DMS114 treated with DMSO at 0.1 percent for 48 hours (cell line): Measurements from ENCODE around the gene LSM14A.
"Not testable (repeated sequence)": the region's sequence is repeated elsewhere in the genome, so short reads cannot be mapped to it uniquely, and the experiment has no call there.

Experiments
- DNase-seq: peaks from one replicate; lab custom pipeline; 2025; ENCODE audit not compliant: unreplicated experiment; lab: John Stamatoyannopoulos, UW

LSM14A gene

DNA sequence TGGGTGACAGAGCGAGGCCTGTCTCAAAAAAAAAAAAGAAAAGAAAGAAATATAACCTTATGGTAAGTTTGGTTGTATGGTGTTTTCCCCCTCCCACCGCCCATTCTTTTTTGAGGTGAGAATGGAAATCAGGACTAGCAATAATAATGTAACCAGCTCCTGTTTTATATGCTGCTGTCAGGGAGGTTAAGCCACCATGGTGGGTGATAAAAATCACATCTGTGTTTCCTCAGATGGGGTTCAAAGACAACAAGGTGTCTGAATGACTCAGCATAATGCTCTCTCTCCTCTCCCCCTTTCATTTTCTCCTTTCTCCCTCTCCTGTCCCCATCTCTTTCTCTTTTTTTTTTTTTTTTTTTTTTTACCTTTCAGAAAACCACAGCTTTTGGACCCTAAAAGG, 53.7 kb downstream of the LSM14A start:
- DNase-seq = no peak

DNA sequence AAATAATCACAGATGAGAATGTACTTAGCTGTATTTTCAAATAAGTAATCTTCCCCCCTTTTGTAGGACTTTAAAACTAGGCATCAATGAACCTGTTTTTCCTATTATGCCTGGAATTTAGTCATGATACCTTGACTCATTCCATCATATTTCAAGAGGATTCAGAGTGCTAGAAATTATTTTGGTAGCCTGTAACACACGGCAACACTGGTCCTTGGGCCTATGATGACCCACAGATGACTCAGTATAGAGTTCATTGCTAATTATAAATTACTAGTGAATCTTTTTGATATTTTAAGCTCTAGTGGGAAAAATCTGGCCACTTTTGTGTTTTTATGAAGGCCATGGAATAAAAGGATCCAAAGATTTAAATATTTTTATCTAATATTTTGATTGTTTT, 56.0 kb downstream of the LSM14A start:
- no peak for DNase-seq

DNA sequence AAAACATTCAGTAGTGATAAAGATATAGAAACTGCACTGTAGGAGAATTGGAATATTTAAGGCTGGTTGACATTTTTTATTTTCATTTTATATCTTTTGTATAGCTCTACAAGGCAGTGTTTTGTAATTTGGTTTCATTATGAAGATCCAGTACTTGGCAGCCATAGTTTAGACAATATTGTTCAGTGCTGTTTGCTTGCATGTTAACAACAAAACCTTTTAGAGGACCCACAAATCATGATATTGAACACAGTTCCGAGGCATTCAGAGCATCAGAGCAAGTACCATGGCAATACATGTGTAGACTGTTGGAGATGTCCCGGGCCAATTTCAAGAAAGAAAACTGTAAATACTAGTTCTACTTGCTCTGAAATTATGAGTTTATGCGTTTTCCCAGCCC, 56.5 kb downstream of the LSM14A start:
- no peak for DNase-seq

DNA sequence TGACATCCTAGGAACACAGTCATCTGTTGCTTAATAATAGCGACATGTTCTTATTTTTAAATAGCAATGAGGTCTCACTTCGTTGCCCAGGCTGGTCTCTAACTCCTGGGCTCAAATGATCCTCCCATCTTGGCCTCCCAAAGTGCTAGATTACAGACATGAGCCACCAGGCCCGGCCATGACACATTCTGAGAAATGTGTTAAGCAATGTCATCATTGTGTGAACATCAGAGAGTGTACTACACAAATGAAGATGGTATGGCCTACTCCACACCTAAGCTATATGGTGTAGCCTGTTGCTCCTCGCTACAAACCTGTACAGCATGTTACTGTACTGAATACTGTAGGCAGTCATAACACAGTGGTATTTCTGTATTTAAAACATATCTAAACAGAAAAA, 57.4 kb downstream of the LSM14A start:
- DNase-seq = no peak

DNA sequence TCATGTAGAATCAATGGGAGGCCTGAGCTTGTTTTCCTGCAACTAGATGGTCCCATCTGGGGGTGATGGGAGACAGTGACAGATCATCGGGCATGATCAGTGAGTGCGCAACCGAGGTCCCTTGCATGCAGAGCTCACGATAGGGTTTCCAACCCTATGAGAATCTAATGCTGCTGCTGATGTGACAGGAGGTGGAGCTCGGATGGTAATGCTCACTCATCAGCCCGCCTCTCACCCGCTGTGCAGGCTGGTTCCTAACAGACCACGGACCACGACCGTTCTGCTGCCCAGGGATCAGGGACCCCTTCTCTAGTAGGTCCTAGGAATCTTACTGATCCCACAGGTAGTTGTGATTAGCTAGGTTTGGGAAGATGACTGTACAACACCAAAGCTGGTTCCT, 58.5 kb downstream of the LSM14A start:
- no peak for DNase-seq

DNA sequence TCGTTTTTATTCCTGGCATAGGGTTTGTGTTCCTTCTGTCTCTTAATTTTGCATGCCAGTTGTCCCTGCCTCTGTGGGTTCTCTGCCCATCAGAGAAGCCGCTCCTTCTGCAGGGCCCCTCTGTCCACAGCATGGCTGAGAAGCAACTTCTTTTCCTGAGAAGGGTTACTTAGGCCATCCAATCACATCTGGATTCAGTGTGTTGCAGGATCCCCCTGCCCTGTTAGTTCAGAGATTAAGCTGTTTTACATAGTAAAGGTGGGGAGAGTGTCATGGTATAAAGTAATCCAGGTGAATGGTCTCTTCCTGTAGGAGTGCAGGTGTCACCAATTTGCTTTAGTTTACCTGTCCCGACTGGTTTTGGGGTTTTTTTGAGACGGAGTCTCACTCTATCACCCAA, 59.1 kb downstream of the LSM14A start:
- no peak for DNase-seq

DNA sequence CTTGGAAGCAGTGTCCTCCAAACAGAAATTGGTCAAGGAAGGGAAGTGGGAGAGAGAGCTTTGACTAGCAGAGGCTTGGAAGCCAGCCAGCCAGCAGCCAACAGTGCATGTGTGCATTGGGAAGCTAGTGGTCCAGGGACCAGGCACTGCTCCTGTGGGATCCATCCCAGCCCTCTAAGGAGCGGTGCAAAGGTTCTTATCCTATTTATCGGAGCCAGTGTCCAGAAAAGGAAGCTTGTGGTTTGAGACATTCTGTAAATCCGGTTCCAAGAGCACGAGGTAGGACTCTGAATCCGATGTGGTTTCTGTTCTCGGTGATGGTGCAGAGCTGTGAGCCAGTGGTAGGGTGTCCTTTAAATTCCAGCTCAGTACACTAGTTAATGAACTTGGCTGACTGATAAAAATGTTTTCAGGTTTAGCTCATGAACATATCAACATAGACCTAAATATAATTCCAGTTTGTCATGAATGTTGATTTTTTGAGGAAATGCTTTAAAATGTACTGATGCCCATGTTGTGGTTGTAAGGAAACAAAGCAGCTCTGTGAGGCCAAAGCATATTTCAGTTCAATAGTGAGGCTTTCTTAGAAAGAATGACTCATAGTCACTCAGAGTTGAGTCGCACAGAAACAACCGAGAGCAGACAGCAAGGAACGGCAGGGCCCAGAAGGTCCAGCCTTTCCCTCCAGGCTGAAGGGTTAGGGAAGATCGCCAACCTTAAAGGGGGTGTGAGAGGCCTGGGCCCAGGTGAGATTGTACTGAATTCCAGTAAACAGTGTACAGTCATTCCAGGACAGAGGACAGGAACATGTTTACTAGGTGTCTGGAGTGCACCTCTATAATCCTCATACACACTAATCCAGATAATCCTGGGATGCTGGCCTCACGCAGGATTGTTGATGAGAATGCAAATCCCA, 60.5 kb downstream of the LSM14A start:
- DNase-seq = no peak

DNA sequence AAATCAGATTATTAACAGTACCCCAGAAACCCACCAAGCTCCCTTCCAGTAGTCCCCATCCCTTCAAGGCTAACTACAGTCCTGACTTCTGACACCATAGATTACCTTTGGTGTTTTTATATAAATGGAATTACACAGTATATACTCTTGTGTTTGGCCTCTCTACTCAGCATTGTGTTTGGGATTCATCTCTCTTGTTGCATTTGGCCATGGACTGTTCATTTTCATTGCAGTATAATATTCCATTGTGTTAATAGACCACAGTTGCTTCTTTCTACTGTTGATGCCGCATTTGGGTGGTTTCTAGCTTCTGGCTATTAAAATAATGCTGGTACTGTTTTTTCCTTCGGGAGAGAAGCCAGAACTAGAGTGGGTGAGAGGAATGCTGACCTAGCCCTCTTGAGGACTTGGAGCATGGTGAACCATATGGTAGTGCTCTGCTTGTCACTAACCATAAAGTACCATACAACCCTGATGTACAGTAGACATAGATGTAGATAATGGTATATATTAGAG, 63.2 kb downstream of the LSM14A start:
- DNase-seq = no peak

DNA sequence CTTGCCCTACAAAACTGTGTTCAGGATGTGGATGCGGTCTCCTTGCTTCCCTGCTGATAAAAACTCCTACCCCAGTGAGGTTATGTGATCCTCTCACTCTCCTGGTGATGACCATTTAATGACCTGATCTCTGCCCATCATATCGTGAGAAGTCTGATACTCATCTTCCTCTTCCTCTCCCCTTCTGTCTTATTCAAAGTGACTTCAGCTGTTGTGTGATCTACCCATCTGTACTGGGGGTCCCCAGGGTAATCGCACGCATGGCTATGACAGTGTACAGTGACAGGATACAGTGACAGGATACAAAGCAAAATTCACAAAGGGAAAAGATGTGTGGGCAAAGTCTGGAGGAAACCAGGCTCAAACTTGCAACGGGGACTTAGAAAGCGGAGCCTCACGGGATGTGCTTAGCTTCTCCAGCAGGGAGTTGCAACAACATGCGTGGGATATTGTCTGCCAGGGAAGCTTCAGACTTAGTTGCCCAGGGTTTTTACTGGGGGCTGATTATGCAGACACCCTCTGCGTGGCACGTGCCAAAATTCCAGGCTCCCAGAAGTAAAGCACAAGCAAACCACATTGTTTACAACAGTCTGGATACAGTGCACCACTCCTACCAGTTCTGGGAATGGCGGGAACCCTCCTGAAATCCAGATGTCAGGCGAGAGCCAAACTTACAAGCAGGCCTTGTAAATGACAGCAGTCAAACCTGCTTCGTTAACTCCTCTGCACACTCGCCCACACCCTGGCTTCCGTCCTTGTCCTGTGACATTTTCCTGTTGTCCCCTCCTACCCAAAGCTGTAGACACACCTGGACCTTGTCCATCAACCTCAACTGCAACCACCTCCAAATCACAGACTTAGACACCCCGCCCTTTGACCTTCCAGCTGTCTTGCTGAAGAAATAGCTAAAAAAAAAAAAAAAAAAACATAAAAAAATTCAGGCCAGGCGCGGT, 64.0 kb downstream of the LSM14A start:
- no peak for DNase-seq

DNA sequence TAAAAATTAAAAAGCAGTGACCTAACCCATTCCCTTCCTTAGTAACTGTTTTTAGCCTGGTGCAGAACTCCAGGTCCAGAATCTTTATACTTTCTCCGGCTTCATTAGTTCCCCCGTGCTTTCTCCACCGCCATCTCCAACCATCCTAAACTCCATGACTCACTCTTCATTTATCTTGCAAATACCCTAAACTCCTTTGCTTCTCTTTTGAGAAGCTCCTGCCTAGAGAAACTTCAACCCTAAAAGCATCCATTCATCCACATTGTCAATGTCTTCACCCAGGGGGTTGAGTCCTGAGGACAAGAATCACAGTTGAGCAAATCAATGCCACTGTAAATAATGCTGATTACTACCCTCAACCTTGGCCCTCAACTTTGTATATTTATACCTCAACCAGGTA, 65.0 kb downstream of the LSM14A start:
- DNase-seq = no peak

DNA sequence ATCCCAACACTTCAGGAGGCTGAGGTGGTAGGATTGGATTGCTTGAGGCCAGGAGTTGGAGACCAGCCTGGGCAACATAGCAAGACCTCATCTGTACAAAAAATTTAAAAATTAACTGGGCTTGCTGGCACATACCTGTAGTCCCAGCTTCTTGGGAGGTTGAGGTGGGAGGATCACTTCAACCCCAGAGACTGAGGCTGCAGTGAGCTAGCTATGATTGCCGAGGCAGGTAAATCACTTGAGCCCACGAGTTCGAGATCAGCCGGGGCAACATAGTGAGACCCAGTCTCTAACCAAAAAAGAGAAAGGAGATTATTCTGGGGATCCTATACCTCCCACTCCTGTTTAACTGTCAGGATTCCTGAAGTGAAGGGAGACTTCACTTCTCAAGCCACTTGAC, 65.6 kb downstream of the LSM14A start:
- no peak for DNase-seq

DNA sequence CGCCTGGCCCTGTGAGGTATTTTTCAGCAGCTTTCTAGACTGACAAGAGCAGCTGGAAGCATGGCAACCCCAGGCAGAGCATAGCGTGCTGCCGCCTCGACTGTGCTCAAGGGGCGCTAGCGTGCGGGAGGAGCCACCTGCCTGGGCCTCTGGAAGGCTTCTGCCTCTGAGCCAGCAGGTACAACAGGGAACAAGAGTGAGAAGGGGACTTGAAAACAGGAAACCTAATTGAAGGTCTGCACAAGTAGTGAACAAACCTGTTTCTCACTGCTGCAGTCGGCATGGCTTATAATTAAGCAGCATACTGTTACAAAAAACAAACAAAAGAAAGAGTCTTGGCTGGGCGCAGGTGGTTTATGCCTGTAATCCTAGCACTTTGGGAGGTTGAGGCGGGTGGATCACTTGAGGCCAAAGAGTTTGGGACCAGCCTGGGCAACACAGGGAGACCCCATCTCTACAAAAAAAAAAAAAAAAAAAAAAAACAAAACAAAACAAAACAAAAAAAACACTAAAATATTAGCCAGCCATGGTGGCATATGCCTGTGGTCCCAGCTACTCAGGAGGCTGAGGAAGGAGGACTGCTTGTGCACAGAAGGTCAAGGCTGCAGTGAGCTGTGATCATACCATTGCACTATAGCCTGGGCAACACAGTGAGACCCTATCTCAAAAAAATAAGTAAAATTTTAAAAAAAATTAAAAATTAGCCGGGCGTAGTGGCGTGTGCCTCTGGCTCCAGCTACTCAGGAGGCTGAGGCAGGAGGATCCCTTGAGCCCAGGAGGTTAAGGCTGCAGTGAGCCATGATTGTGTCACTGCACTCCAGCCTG, 69.4 kb downstream of the LSM14A start:
- no peak for DNase-seq

DNA sequence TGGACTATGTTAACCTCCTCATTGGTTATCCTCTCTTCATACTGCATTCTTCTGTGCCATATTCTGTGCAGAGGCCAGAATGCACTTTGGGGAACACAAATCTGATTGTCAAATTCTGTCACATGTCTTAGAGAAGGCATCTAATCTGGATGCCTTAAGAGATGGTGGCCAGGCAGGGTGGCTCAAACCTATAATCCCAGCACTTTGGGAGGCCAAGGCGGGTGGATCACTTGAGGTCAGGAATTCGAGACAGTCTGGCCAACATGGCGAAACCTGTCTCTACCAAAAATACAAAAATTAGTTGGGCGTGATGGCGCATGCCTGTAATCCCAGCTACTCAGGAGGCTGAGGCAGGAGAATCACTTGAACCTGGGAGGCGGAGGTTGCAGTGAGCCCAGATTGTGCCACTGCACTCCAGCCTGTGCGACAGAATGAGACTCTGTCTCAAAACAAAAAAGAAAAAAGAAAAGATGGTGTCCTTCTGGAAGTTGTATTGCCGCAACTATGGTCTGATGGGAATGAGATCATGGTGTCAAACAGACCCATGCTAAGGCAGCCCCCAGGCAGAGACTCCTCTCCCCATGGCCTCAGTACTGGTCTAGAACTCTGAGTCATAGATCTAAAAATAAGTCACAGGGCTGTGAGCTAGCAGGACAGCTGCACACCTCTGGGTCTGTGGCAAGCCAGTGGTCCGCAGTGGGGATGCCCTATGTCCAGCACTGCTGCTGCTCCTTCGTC, 71.0 kb downstream of the LSM14A start:
- DNase-seq = not testable (repeated sequence)

DNA sequence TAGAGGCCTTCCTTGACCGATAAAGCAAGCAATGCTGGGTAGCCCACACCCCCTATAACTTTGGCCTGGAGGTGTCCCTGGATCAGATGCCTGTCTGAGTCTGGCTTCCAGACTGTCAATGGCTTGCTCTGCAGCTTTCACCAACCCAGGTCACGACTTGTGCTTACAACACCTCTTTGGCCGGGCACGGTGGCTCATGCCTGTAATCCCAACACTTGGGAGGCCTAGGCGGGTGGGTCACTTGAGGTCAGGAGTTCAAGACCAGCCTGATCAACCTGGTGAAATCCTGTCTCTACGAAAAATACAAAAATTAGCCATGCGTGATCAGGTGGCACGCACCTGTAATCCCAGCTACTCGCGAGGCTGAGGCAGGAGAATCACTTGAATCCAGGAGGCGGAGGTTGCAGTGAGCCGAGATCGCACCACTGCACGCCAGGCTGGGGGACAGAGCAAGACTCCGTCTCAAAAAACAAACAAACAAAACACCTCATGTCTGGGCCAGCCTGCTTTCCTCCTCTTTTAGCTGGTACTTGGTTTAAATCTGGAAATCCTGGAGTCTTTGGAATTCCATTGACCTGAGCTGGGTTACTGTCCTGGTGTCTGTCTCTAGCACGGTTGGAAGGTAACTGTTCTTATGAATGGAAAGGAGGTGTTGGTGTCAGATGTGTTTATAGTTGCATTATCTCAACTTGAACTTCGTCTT, 71.7 kb downstream of the LSM14A start:
- no peak for DNase-seq

DNA sequence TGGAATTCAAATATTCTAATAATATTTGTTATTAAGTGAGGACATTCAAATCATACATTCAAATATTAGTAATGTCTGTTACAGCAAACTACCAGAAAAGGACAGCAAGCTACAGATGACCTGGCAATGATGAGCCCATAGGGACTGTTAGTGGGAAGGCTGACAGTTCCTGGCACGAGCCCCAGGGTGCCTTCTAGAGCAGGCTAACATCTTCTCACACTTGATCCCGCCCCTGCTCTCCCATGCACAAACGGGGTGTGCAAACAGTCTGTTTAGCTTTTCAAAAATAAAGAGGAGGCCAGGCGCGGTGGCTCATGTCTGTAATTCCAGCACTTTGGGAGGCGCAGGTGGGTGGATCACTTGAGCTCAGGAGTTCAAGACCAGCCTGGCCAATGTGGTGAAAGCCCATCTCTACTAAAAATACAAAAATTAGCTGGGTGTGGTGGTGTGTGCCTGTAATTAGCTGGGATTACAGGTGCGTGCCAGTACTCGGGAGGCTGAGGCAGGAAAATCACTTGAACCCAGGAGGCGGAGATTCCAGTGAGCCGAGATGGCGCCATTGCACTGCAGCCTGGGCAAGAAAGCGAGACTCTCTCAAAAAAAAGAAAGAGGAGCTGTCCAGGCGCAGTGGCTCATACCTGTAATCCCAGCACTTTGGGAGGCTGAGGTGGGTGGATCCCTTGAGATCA, 72.5 kb downstream of the LSM14A start:
- no peak for DNase-seq

DNA sequence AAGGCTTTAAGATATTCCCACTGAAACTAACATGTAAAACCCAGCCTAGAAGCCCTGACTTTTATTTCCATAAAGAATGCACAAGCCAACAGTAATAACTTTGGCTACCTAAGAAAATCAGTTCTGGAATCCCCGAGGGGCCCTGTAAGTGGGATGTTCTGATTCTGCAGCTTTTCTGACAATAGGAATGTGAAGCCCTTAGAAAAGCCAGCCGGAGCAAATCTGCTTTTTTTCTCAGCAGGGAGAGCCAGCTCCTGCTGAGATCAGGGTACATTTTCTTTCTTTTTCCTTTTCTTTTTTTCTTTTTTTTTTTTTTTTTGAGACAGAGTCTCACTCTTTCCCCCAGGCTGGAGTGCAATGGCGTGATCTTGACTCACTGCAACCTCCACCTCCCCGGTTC, 74.0 kb downstream of the LSM14A start:
- DNase-seq = no peak

DNA sequence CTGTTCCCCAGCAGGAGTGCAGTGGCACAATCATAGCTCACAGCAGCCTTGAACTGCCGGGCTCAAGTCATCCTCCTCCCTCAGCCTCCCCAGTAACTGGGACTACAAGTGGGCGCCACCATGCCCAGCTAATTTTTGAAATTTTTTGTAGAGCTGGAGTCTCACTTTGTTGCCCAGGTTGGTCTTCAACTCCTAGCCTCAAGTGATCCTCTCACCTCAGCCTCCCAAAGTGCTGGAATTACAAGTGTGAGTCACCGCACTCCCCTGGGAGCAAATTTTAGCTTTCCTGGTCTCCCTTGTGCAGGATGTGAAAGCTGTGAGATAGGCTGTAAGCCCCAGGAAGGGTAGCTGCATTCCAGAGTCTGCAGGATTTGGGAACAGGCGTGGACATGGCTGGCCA, 76.6 kb downstream of the LSM14A start:
- DNase-seq = no peak

DNA sequence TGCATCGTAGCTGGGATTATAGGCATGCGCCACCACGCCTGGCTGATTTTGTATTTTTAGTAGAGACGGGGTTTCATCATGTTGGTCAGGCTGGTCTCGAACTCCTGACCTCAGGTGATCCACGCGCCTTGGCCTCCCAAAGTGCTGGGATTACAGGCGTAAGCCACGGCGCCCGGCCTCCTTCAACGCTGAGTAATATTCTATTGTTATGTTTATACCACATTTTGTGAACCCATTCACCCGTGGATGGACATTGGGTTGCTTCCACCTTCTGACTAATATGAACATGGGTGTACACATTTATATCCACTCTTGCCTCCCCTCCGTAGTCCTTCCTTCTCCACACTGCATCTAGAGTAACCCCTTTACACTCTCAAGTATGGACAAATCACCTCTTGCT, 80.9 kb downstream of the LSM14A start:
- DNase-seq = not testable (repeated sequence)

DNA sequence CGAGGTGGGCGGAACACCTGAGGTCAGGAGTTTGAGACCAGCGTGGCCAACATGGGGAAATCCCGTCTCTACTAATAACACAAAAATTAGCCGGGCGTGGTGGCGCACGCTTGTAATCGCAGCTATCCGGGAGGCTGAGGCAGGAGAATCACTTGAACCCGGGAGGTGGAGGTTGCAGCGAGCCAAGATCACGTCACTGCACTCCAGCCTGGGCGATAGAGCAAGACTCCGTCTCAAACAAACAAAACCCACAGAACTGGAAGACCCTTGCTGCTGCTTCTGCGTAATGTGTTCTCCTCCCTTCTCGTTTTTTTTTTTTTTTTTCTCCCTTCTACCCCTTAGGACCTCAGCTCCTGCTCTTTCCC, 81.4 kb downstream of the LSM14A start:
- DNase-seq = not testable (repeated sequence)
